Epithelial cell of proximal tubule (primary cell): ENCODE measurements around the gene RNASE12. TPM values are rescaled to one million over a fixed set of nuclear protein-coding genes. Genes with fewer than 3 reads are reported as not detected.
A peak's percentile ranks its signal among the peaks of the same experiment; 100 is the strongest.
"Not testable (repeated sequence)": the region's sequence is repeated elsewhere in the genome, so short reads cannot be mapped to it uniquely, and the experiment has no call there.

ENCODE experiments used
- DNase-seq: peaks from one replicate; pipeline ENCODE4 v3.0.0-alpha.2; 2011; ENCODE audit warnings: low read depth
- H3K4me3 ChIP-seq: 2 replicates; pipeline ENCODE4 v1.5.1; 2011; ENCODE audit warnings: low read depth, mild to moderate bottlenecking, low read length
- CTCF ChIP-seq: conservative IDR thresholded peaks from 2 replicates; pipeline ENCODE4 v1.5.1; 2012; ENCODE audit warnings: low read depth, mild to moderate bottlenecking, low read length
- total RNA-seq: library from RNA; depleted of rRNA; stranded (reverse); fragments of >200 nt; gene quantifications from 2 replicates; pipeline ENCODE4 v1.2.3, GENCODE V29; 2015

Gene RNASE12
- total RNA-seq, 1 donor from 2014 or later: not detected

GRCh38 chr14:20607617-20608016, 16.4 kb upstream of the RNASE12 start:
- DNase-seq: no peak
- no peak for TF ChIP-seq CTCF
- H3K4me3 ChIP-seq: no peak overlapping the region

GRCh38 chr14:20606902-20607242, 15.7 kb upstream of the RNASE12 start:
- H3K4me3 ChIP-seq: no peak overlapping the region
- TF ChIP-seq CTCF: no peak
- DNase-seq: no peak

- TF ChIP-seq CTCF: peak; percentile 84
- DNase-seq: no peak
Measured at GRCh38 chr14:20606190-20606901, 15.2 kb upstream of the RNASE12 start.

GRCh38 chr14:20603813-20604690, 12.9 kb upstream of the RNASE12 start:
- TF ChIP-seq CTCF: no peak
- H3K4me3 ChIP-seq: no peak overlapping the region
- no peak for DNase-seq

More at GRCh38 chr14:20606190-20606901, 15.2 kb upstream of the RNASE12 start:
- no peak overlapping the region for H3K4me3 ChIP-seq

GRCh38 chr14:20602583-20602982, 11.4 kb upstream of the RNASE12 start:
- H3K4me3 ChIP-seq: no peak overlapping the region
- no peak for TF ChIP-seq CTCF
- no peak for DNase-seq

- no peak overlapping the region for H3K4me3 ChIP-seq
- no peak for DNase-seq
- TF ChIP-seq CTCF: no peak
Measured at GRCh38 chr14:20601522-20601921, 10.3 kb upstream of the RNASE12 start.

GRCh38 chr14:20597108-20597507, 5.9 kb upstream of the RNASE12 start:
- no peak for DNase-seq
- no peak for TF ChIP-seq CTCF
- no peak overlapping the region for H3K4me3 ChIP-seq

GRCh38 chr14:20595726-20596125, 4.5 kb upstream of the RNASE12 start:
- not testable (repeated sequence) for H3K4me3 ChIP-seq, DNase-seq
